ENCODE measurements around the gene AMMECR1.

GRCh38 chrX:110188701-110189558 is 129.0 kb downstream of the AMMECR1 start:
- TF ChIP-seq POLR2A (IDR thresholded peaks at IDR 0.05; ENCODE audit: low read depth, low read length) (no peak), POLR2AphosphoS5 (IDR thresholded peaks at IDR 0.05; ENCODE audit: low read depth, low read length) (no peak)
